HCT116 (cell line): ENCODE data around the gene GABRQ. TPM values are rescaled to one million over a fixed set of nuclear protein-coding genes. Genes with fewer than 3 reads are reported as not detected.

Source experiments
- ATAC-seq: fragments of 200-7000 bp; cut with Tn5 transposase; 2 replicates; pipeline ENCODE4 v1.9.1; 2020; ENCODE audit warnings: mild to moderate bottlenecking, moderate library complexity
- BruUV-seq: library from RNA; stranded (reverse); fragments of 400-500 nt; replicated peaks from 2 replicates; lab custom pipeline; 2021; lab: Mats Ljungman, UMichigan
- CTCF ChIA-PET: fragments of 300-600 bp; sonication (Branson Sonifier 250); formaldehyde crosslinking; loops from one replicate; lab custom pipeline; 2021; ENCODE audit warnings: antibody characterized with exemption; lab: Charles Lee
- POLR2A ChIA-PET: fragments of 300-600, 350-600 bp; sonication (Branson Sonifier 250); formaldehyde crosslinking; loops from one replicate; lab custom pipeline; 2021; ENCODE audit warnings: antibody characterized with exemption; lab: Charles Lee
- RAD21 ChIA-PET, 2 experiments: fragments of 300-600 bp; sonication (Branson Sonifier 250); formaldehyde crosslinking; loops; one replicate each; lab custom pipeline; 2023; ENCODE audit warnings: low total read pairs in 2 of 2; ENCODE audit not compliant: uncharacterized antibody in 2 of 2, unreplicated experiment in 2 of 2, low non-redundant PET in 1 of 2; lab: Charles Lee
- DNase-seq: peaks from one replicate; pipeline ENCODE4 v3.0.0-alpha.2; 2010; ENCODE audit warnings: low read depth, low spot score
- H2AFZ ChIP-seq: fragments of 200-600 bp; shearing (Covaris generic), sonication (generic); 2 replicates; pipeline ENCODE4 v1.6.1; 2017; ENCODE audit warnings: low read depth, mixed run types, mixed read lengths, antibody characterized with exemption, low read length; ENCODE audit not compliant: poor library complexity, severe bottlenecking
- H3K27ac ChIP-seq: 2 replicates; pipeline ENCODE4 v1.5.1; 2012; ENCODE audit warnings: low read depth, low read length
- H3K27me3 ChIP-seq: fragments of 200-600 bp; sonication (generic); 2 replicates; pipeline ENCODE4 v1.6.1; 2016; ENCODE audit warnings: mixed run types, low read length, mixed read lengths; ENCODE audit not compliant: insufficient read depth
- H3K36me3 ChIP-seq, 2 experiments: fragments of 200-500 bp in 1 of 2; fragments of 200-600 bp in 1 of 2; sonication (Bioruptor generic) in 1 of 2; sonication (generic) in 1 of 2; 2 replicates each; pipeline versions ENCODE4 v1.5.1 to v1.6.1; 2014 to 2016; ENCODE audit warnings: low read length in 2 of 2, inconsistent platforms in 1 of 2, mixed read lengths in 1 of 2, mixed run types in 1 of 2; ENCODE audit not compliant: insufficient read depth in 2 of 2, control insufficient read depth in 1 of 2
- H3K4me1 ChIP-seq, 2 experiments: fragments of 200-600 bp in 1 of 2; sonication (generic) in 1 of 2; 2 replicates each; pipeline versions ENCODE4 v1.5.1 to v1.6.1; 2012 to 2017; ENCODE audit warnings: low read length in 2 of 2, inconsistent platforms in 1 of 2, mild to moderate bottlenecking in 1 of 2, mixed read lengths in 1 of 2, mixed run types in 1 of 2, moderate library complexity in 1 of 2; ENCODE audit not compliant: insufficient read depth in 2 of 2, control insufficient read depth in 1 of 2
- H3K4me2 ChIP-seq: fragments of 200-600 bp; sonication (generic); 2 replicates; pipeline ENCODE4 v1.6.1; 2017; ENCODE audit warnings: mixed run types, low read length, mixed read lengths
- H3K4me3 ChIP-seq, 2 experiments: fragments of 200-600 bp in 1 of 2; sonication (generic) in 1 of 2; replicated peaks in 1 of 2; 2 replicates each; pipeline ENCODE4 v1.5.1; 2011 to 2016; ENCODE audit warnings: low read length in 2 of 2, control low read depth in 1 of 2, low read depth in 1 of 2, mild to moderate bottlenecking in 1 of 2, mixed read lengths in 1 of 2, mixed run types in 1 of 2
- H3K79me2 ChIP-seq: fragments of 200-600 bp; sonication (generic); 2 replicates; pipeline ENCODE4 v1.6.1; 2017; ENCODE audit warnings: mild to moderate bottlenecking, mixed run types, low read length, moderate library complexity, mixed read lengths; ENCODE audit not compliant: insufficient read depth
- H3K9ac ChIP-seq: fragments of 200-600 bp; sonication (generic); 2 replicates; pipeline ENCODE4 v1.6.1; 2016; ENCODE audit warnings: low read length, mixed read lengths
- H3K9me2 ChIP-seq: fragments of 200-600 bp; sonication (generic), shearing (Covaris generic); 2 replicates; pipeline ENCODE4 v1.6.1; 2017; ENCODE audit warnings: mixed run types, mild to moderate bottlenecking, moderate library complexity; ENCODE audit not compliant: insufficient read depth
- H3K9me3 ChIP-seq, 2 experiments: fragments of 200-500 bp in 1 of 2; fragments of 200-600 bp in 1 of 2; sonication (Bioruptor generic) in 1 of 2; sonication (generic) in 1 of 2; 2 replicates each; pipeline ENCODE4 v1.6.1; 2014 to 2017; ENCODE audit warnings: low read length in 2 of 2, mixed read lengths in 2 of 2, inconsistent platforms in 1 of 2, low read depth in 1 of 2, mild to moderate bottlenecking in 1 of 2, mixed run types in 1 of 2, moderate library complexity in 1 of 2; ENCODE audit not compliant: control insufficient read depth in 1 of 2, insufficient read depth in 1 of 2
- H4K20me1 ChIP-seq: fragments of 200-600 bp; sonication (generic), shearing (Covaris generic); 2 replicates; pipeline ENCODE4 v1.6.1; 2017; ENCODE audit warnings: mixed run types, mild to moderate bottlenecking, moderate library complexity; ENCODE audit not compliant: insufficient read depth
- ATF3 ChIP-seq: IDR thresholded peaks from 2 replicates; pipeline ENCODE4 v1.6.1; 2012
- CEBPB ChIP-seq: IDR thresholded peaks from 2 replicates; pipeline ENCODE4 v1.6.1; 2012; ENCODE audit warnings: low read depth
- CTCF ChIP-seq, 3 experiments: fragments of 200-600 bp in 1 of 3; sonication (generic) in 1 of 3; IDR thresholded peaks in 2 of 3; conservative IDR thresholded peaks in 1 of 3; 2 replicates each; pipeline ENCODE4 v1.5.1; 2012 to 2017; ENCODE audit warnings: low read depth in 2 of 3, low read length in 2 of 3, antibody characterized with exemption in 1 of 3, borderline replicate concordance in 1 of 3, control low read depth in 1 of 3, mild to moderate bottlenecking in 1 of 3, mixed read lengths in 1 of 3, mixed run types in 1 of 3, moderate library complexity in 1 of 3; ENCODE audit not compliant: insufficient read depth in 1 of 3
- ELF1 ChIP-seq: IDR thresholded peaks from 2 replicates; pipeline ENCODE4 v1.6.1; 2012; ENCODE audit warnings: low read depth, borderline replicate concordance
- MAX ChIP-seq: IDR thresholded peaks from 2 replicates; pipeline ENCODE4 v1.6.1; 2012
- POLR2A ChIP-seq: IDR thresholded peaks from 2 replicates; pipeline ENCODE4 v1.7.0; 2011; ENCODE audit warnings: borderline replicate concordance; ENCODE audit not compliant: insufficient read depth, insufficient read length; ENCODE audit errors: extremely low read depth
- POLR2AphosphoS5 ChIP-seq: IDR thresholded peaks from 2 replicates; pipeline ENCODE4 v1.6.1; 2011; ENCODE audit warnings: mild to moderate bottlenecking, low read depth, low read length, moderate library complexity
- REST ChIP-seq: IDR thresholded peaks from 2 replicates; pipeline ENCODE4 v1.6.1; 2012; ENCODE audit warnings: low read depth
- SIN3A ChIP-seq: IDR thresholded peaks from 2 replicates; pipeline ENCODE4 v1.6.1; 2012; ENCODE audit warnings: low read depth
- SRF ChIP-seq: IDR thresholded peaks from 2 replicates; pipeline ENCODE4 v1.6.1; 2012; ENCODE audit warnings: low read depth
- TCF7L2 ChIP-seq: IDR thresholded peaks from 2 replicates; pipeline ENCODE4 v1.7.0; 2011; ENCODE audit warnings: borderline replicate concordance, inconsistent platforms; ENCODE audit not compliant: insufficient read depth, insufficient read length; ENCODE audit errors: extremely low read depth
- ZBTB33 ChIP-seq: IDR thresholded peaks from 2 replicates; pipeline ENCODE4 v1.6.1; 2011; ENCODE audit warnings: mild to moderate bottlenecking, low read length, moderate library complexity; ENCODE audit not compliant: insufficient replicate concordance; ENCODE audit errors: extremely low read depth
- intact Hi-C: fragments of 100-400 bp; cut with micrococcal nuclease; formaldehyde crosslinking; loops from 2 replicates; pipeline ENCODE4 v1.10.0; 2022
- total RNA-seq: library from RNA; stranded (reverse); gene quantifications from one replicate; pipeline ENCODE4 v1.2.1, GENCODE V29; 2021; ENCODE audit not compliant: unreplicated experiment

Gene GABRQ
- total RNA-seq, 1 experiment from 2014 or later, result 4.2 TPM

GRCh38 chrX:152656087-152656486, 18.4 kb downstream of the GABRQ start:
- no TSS peak for BruUV-seq
- Histone ChIP-seq H3K79me2 (no peaks in the 10 kb centered on the region), H3K9me3 (no peaks in the 10 kb centered on the region), H2AFZ (no peak overlapping the region), H3K27ac (no peak overlapping the region)
- intact Hi-C loops, result no loop called here
- TF ChIP-seq POLR2A (no peak), ZBTB33 (no peak), CEBPB (no peak), TCF7L2 (no peak), ELF1 (no peak), POLR2AphosphoS5 (no peak), SIN3A (no peak), MAX (no peak)
- TF ChIP-seq, all 23 proteins: peak for 0
- Histone ChIP-seq H3K9me2 (no peaks in the 10 kb centered on the region), H3K4me2 (no peak overlapping the region), H3K9ac (no peak overlapping the region), H3K4me1 (no peaks in the 10 kb centered on the region), H4K20me1 (no peaks in the 10 kb centered on the region), H3K27me3 (no peaks in the 10 kb centered on the region), H3K4me3 (no peak overlapping the region), H3K36me3 (no peaks in the 10 kb centered on the region)
- ChIA-PET CTCF (no interaction called here), POLR2A (no interaction called here), RAD21 (no interaction called here)
- no peak for ATAC-seq
- DNase-seq, result no peak

- Histone ChIP-seq H3K9me3 (no peaks in the 10 kb centered on the region), H4K20me1 (no peaks in the 10 kb centered on the region), H3K79me2 (no peaks in the 10 kb centered on the region), H3K27ac (no peak overlapping the region), H3K9me2 (no peaks in the 10 kb centered on the region), H3K4me1 (no peaks in the 10 kb centered on the region), H3K36me3 (no peaks in the 10 kb centered on the region), H3K4me2 (no peak overlapping the region), H2AFZ (no peak overlapping the region), H3K27me3 (no peaks in the 10 kb centered on the region), H3K9ac (no peak overlapping the region), H3K4me3 (no peak overlapping the region)
- no TSS peak for BruUV-seq
- DNase-seq (no peak), ATAC-seq (no peak)
- intact Hi-C loops, result no loop called here
- POLR2A ChIA-PET, result no interaction called here
- RAD21 ChIA-PET, result no interaction called here
- CTCF ChIA-PET, result no interaction called here
- TF ChIP-seq CTCF (IDR thresholded peaks at IDR 0.05 in 2 of 3, conservative IDR thresholded peaks at IDR 0.05 in 1 of 3; ENCODE audit: borderline replicate concordance in 1 of 3, insufficient read depth in 1 of 3, low read depth in 2 of 3, low read length in 2 of 3), result no peak
- TF ChIP-seq SRF, result no peak
- no peak for TF ChIP-seq ELF1
- no peak for TF ChIP-seq REST
- TF ChIP-seq ATF3, result no peak
Observed at GRCh38 chrX:152656890-152657289, 19.2 kb downstream of the GABRQ start.
